HG02884 (cell line): ENCODE measurements around the gene SLC26A3.

Experiments
- ATAC-seq: cut with Tn5 transposase; IDR thresholded peaks from one replicate; pipeline ENCODE4 v1.9.1; 2021; ENCODE audit warnings: mild to moderate bottlenecking, moderate library complexity; ENCODE audit not compliant: unreplicated experiment

The SLC26A3 gene

GRCh38 chr7:107816011-107816566, 13.1 kb upstream of the SLC26A3 start:
- ATAC-seq, result no peak

GRCh38 chr7:107815254-107815882, 12.3 kb upstream of the SLC26A3 start:
- ATAC-seq, result no peak

- ATAC-seq, result no peak
Observed at GRCh38 chr7:107813524-107813923, 10.5 kb upstream of the SLC26A3 start.

GRCh38 chr7:107811934-107812333, 8.9 kb upstream of the SLC26A3 start:
- no peak for ATAC-seq

GRCh38 chr7:107810626-107811025, 7.6 kb upstream of the SLC26A3 start:
- ATAC-seq, result no peak

GRCh38 chr7:107809179-107809578, 6.2 kb upstream of the SLC26A3 start:
- no peak for ATAC-seq

GRCh38 chr7:107799647-107800264, 3.3 kb downstream of the SLC26A3 start:
- no peak for ATAC-seq

- ATAC-seq, result no peak
Observed at GRCh38 chr7:107792364-107792763, 10.7 kb downstream of the SLC26A3 start.

- no peak for ATAC-seq
Observed at GRCh38 chr7:107789647-107790046, 13.4 kb downstream of the SLC26A3 start.

- ATAC-seq, result no peak
Observed at GRCh38 chr7:107788662-107789061, 14.4 kb downstream of the SLC26A3 start.

GRCh38 chr7:107788216-107788615, 14.8 kb downstream of the SLC26A3 start:
- ATAC-seq, result no peak

- no peak for ATAC-seq
Observed at GRCh38 chr7:107785926-107786325, 17.1 kb downstream of the SLC26A3 start.

GRCh38 chr7:107785170-107785569, 17.9 kb downstream of the SLC26A3 start:
- ATAC-seq, result no peak

- no peak for ATAC-seq
Observed at GRCh38 chr7:107783648-107784047, 19.4 kb downstream of the SLC26A3 start.

GRCh38 chr7:107782374-107782773, 20.6 kb downstream of the SLC26A3 start:
- no peak for ATAC-seq

- ATAC-seq, result no peak
Observed at GRCh38 chr7:107779647-107780099, 23.4 kb downstream of the SLC26A3 start.

- ATAC-seq, result no peak
Observed at GRCh38 chr7:107778283-107778682, 24.7 kb downstream of the SLC26A3 start.

GRCh38 chr7:107777702-107778101, 25.3 kb downstream of the SLC26A3 start:
- ATAC-seq, result no peak

GRCh38 chr7:107773027-107773426, 30.0 kb downstream of the SLC26A3 start:
- ATAC-seq, result no peak

- ATAC-seq, result no peak
Observed at GRCh38 chr7:107768263-107768662, 34.8 kb downstream of the SLC26A3 start.

- ATAC-seq, result no peak
Observed at GRCh38 chr7:107767391-107767790, 35.6 kb downstream of the SLC26A3 start.

GRCh38 chr7:107758667-107759066, 44.4 kb downstream of the SLC26A3 start:
- no peak for ATAC-seq
